GM13977 (cell line): ENCODE results near the gene MYO7B.

Source experiments
- DNase-seq: peaks from one replicate; pipeline ENCODE4 v3.0.0; 2012; ENCODE audit warnings: low spot score
- CTCF ChIP-seq: IDR thresholded peaks from 2 replicates; pipeline ENCODE4 v1.5.1; 2012; ENCODE audit warnings: mild to moderate bottlenecking, control low read depth; ENCODE audit not compliant: insufficient read depth; ENCODE audit errors: extremely low read depth, missing control alignments
- in situ Hi-C: fragments of 300-500 bp; cut with MboI; formaldehyde crosslinking; loops from one replicate; pipeline ENCODE4 v1.12.0; 2022; ENCODE audit warnings: low sequenced_read_pairs, low pct_unique_long_range_greater_than_20kb, mixed read lengths, inconsistent platforms; ENCODE audit not compliant: unreplicated experiment

MYO7B gene

GRCh38 chr2:127504552-127505430, 30.7 kb upstream of the MYO7B start:
- TF ChIP-seq CTCF: no peak
- no peak for DNase-seq
- in situ Hi-C loops: no loop called here

- in situ Hi-C loops: no loop called here
- DNase-seq: no peak
- TF ChIP-seq CTCF: no peak
Measured at GRCh38 chr2:127506510-127506909, 29.0 kb upstream of the MYO7B start.

GRCh38 chr2:127508023-127508630, 27.4 kb upstream of the MYO7B start:
- in situ Hi-C loops: no loop called here
- no peak for DNase-seq
- no peak for TF ChIP-seq CTCF

- DNase-seq: peak; percentile 28
- no peak for TF ChIP-seq CTCF
- in situ Hi-C loops: no loop called here
Measured at GRCh38 chr2:127508631-127509034, 26.9 kb upstream of the MYO7B start.

- in situ Hi-C loops: no loop called here
- TF ChIP-seq CTCF: no peak
- no peak for DNase-seq
Measured at GRCh38 chr2:127510073-127510472, 25.4 kb upstream of the MYO7B start.

GRCh38 chr2:127511090-127511695, 24.3 kb upstream of the MYO7B start:
- in situ Hi-C loops: no loop called here
- no peak for TF ChIP-seq CTCF
- no peak for DNase-seq
